GM19025 (cell line): ENCODE results near the gene TENT5C.

ENCODE experiments used
- ATAC-seq: cut with Tn5 transposase; IDR thresholded peaks from one replicate; pipeline ENCODE4 v1.9.1; 2021; ENCODE audit warnings: mild to moderate bottlenecking, low read depth, moderate library complexity; ENCODE audit not compliant: unreplicated experiment

The TENT5C gene

DNA sequence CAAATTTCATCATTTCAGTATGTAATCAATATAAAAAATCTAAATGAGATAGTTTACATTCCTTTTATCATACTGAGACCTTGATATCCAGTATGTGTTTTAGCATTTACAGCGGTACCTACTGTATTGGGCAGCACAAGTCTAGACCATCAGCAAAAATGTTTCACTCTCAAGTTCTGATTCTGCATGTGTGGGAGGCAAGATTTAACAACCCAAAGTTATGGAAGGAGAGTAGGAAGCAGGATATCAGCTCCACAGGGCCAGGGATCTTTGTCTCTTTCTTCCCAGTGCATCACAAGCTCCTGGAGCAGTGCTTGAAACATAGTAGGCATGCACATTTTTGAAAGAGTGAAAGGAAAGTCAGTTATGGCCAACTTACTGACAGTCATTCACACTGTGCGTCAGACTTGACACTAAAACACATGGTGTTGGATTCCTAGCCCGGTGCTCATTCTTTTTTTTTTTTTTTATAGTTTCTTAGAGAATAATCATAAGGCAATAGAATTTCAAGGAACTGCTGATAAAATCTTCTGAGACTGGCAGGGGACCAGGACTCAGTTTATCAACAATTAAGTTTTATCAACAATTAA is 6.1 kb downstream of the TENT5C start:
- ATAC-seq, result no peak

GRCh38 chr1:117612517-117613248 is 6.8 kb downstream of the TENT5C start:
- no peak for ATAC-seq

DNA sequence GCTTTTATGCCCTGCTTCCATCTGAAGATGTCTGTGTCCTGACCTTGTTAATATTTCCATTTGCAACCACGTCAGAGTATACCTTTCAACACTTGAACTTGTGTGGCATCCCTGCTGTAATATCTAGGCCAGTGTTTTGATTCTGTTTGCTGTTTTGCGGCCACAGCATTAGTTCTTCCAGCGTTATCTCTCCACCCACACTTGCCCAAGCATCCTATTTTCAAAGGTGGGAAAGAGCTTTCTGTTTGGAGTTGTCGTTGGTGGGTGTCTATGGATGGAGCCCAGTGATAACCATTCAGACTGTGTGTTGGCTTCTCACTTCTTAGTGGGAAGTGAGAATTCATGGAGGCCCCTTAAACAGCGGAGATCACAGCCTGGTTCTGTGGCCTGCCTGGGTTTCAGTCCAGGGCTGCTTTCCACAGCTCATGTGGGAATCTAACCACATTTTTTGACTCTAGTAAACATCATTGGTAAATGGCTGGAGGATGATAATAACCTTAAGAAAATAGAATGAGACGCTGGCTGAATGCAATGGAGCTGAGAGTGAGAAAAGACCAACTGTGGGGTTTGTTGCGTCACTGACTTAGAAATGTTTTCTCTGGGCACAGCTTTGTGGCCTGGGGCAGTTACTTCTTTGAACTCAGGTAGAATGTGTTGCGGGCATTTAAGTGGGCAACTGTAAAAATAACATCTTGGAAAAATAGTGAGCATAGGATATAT is 7.6 kb downstream of the TENT5C start:
- no peak for ATAC-seq

DNA sequence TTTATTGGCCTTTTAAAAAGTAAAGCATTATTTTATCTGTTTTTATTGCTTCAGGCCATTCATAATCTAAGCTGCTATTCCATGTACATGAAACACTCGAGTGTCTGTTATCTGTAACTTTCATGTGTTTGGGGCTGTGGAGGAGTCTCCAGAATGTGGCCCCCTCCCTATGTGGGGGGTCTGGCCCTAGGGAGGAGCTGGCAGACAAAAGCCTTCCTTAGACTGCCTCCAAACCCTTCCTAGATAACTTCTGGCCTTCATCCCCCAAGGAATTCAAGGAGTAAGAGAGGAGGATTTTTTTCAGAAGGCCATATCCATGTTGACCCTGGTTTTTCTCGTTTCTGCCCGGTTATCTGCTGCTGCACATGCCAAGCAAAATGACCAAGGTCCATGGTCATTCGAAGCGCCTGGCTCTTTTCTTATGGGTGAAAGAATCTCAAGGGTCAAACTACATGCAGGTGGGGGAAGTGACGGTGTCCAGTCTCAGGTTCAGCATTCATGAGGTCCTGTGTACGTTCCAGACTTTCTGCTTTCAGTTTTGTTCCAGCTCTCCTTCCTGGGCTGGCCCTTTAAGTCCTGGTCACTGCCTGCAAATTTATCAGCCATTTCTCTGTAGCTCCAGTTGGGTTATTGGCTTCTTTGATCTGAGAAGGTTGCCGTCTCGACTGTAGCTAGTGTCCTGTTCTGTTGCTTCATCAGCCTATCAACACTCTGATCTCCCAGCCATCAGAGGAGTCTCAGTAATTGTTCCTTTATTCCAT is 8.3 kb downstream of the TENT5C start:
- ATAC-seq, result no peak

DNA sequence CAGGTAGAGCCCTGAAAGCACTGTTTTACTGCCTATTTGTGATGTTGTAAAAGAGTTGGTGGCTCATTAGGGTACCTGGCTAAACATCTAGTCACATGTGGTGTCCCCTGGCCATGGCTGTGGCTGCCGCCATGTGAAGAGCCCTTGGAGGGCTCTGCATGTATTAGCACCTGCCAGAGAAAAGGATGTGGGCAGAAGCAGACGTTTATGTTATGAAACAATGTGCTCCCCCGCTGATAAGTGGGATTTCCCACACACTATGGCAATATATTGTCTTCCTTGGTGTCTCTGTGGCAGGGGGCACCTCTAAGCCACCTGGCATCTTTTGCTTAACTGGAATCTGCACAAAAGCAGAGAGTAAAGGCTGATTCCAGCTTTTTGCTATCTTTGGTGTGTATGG is 9.6 kb downstream of the TENT5C start:
- ATAC-seq, result peak; percentile 44

- no peak for ATAC-seq
Observed at GRCh38 chr1:117616356-117616755, 10.5 kb downstream of the TENT5C start.

DNA sequence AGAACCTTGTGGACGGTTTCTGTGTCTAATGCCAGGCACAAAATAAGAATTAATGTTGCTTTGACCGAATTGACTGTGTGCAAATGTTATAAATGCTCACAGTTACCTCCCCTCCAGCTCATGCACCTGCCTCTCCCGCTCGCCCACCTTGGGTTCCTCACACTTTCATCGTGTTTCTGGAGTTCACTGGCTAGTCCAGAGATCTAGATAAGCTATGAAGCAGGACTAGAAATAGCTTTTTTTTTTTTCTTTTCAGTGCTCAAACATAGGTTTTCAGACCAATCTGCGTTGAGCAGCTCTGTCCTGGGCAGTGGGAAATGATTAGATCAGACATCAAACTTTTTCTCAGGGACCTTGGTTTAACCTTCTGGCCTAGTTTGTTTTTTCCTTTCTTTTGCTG is 11.1 kb downstream of the TENT5C start:
- ATAC-seq, result no peak

- no peak for ATAC-seq
Observed at GRCh38 chr1:117618450-117619122, 12.7 kb downstream of the TENT5C start.

DNA sequence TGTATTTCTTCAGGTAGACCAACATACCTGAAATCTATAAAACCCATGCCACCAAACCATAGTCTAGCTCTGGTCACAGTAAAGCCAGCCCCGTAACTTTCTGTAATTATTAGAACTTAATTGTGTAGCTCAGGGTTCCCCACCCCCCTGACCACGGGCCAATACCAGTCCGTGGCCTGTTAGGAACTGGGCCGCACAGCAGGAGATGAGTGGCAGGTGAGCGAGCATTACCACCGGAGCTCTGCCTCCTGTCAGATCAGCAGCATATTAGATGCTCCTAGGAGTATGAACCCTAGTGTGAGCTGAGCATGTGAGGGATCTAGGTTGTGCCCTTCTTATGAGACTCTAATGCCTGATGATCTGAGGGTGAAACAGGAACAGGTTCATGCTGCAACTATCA is 14.6 kb downstream of the TENT5C start:
- no peak for ATAC-seq

DNA sequence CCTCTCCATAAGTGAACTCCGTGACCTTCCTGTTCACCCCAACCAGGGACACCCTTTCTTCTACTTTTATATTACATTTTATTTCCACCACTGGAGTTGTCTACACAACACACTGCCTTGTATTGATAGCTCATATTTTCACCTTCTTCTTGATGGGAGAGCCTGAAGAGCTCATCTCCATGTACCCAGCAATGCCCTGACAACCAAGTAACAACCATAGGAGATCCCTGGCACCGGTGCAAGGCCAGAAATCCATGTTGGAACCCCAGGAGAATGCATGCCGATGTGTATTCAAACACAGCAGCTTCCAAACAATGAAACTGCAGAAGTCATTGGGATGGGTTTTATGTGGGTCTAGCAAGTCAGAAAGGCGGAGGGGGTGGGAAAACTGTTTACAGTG is 15.5 kb downstream of the TENT5C start:
- ATAC-seq, result no peak

- no peak for ATAC-seq
Observed at GRCh38 chr1:117622726-117623125, 16.9 kb downstream of the TENT5C start.

DNA sequence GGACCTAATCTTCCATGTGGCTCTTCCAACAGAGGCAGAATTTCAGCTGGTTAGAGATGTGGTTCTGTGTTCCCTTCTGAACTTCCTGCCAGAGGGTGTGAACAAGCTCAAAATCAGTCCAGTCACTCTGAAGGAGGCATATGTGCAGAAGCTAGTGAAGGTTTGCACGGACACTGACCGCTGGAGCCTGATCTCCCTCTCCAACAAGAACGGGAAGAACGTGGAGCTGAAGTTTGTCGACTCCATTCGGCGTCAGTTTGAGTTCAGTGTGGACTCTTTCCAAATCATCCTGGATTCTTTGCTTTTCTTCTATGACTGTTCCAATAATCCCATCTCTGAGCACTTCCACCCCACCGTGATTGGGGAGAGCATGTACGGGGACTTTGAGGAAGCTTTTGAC is 17.3 kb downstream of the TENT5C start:
- no peak for ATAC-seq

GRCh38 chr1:117623698-117624097 is 17.9 kb downstream of the TENT5C start:
- ATAC-seq, result no peak

GRCh38 chr1:117627546-117628130 is 21.8 kb downstream of the TENT5C start:
- no peak for ATAC-seq

DNA sequence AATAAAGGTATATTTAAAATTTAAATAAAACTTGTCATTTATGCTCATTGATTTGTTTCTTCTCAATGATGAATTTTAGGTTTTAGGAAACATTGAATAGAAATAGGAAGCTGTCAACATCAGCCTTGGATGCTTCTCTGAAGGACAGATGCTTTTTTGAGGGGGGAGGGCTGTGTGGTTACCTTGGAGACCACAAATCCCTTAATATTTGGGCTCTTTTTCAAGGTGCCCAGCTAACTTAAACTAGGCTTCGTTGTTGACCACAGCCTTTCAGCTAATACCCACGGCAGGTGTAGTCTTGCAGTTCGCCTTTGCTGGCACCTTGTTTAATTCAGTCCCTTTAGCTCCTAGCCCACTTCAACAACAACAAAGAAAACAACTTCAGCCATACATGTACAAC is 22.5 kb downstream of the TENT5C start:
- ATAC-seq, result no peak

- ATAC-seq, result no peak
Observed at GRCh38 chr1:117629625-117630422, 24.0 kb downstream of the TENT5C start.

DNA sequence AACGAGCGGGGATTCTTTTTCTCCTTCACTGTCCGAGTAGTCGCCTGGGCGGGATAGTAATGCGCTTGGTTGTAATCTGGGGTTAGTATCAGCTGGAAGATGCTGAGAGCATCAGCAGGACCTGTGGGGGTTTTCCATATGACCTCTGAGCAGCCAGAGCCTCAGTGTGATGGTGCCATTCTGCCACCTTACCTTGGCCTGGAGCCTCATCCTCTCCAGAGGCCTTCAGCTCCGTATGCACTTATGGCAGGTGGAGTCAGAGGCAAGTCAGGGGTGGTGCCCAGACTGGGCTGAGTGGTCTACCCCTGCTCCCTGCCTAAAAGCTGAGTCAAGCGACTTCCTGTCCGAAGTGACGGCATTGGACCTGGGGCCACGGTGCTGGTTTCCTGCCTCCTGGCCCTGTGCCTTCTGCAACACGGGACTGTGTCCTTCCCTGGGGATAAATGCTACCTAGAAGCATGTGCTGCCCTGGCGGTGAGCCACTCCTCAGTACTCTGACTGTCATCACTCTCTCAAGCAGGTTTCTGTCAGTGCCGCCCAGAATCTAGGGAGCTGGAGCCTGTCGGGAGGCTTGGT is 24.7 kb downstream of the TENT5C start:
- ATAC-seq, result no peak

DNA sequence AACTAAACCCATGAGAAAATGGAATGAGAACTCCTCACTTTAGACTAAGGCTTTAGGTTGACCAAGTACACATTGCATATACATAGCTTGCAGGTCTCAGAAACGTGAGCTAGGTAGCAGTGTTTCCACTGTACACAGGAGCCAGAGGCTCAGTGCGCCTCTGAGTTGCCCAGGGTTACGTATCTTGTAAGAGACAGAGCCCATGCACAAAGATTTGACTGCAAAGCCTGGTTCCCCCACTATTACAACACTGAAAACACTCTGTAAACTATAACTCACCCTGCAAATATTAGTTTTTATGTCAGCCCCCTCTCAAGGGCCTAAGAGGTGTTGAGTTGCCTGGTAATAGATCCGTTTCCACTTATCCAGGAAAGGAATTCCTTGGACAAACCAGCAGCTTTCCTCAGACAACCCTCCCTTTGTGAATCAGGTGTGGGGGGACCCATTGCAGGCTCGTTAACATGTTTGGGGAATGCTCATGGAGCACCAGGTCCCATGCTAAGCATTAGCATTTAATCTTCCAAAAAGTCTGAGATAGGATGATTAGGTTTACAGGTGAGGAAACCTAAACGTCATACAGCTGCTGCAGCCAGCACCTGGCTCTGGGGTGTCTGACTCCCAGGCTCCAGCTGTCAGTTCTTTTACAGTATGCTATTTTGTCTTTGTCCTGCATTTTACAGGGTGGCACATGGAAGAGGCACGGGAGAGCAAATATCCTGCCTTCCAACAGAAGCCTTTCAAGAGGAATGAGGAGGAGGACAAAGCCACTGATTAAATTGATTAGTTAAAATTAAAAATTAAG is 25.7 kb downstream of the TENT5C start:
- ATAC-seq, result no peak
